Body of pancreas (tissue), 4 donors: ENCODE results near the gene TTC23L.

Source experiments
- CTCF ChIP-seq, 7 experiments: fragments of 450-650 bp in 4 of 7; fragments of 200-600 bp in 3 of 7; sonication (generic) in 3 of 7; IDR thresholded peaks; one replicate each; pipeline ENCODE4 v1.5.1; 2016 to 2019; ENCODE audit warnings: antibody characterized with exemption in 7 of 7
- POLR2A ChIP-seq, 3 donors: fragments of 450-650 bp; IDR thresholded peaks; one replicate each; pipeline ENCODE4 v1.6.1; 2016; ENCODE audit warnings: antibody characterized with exemption in 3 of 3, mild to moderate bottlenecking in 2 of 3

- TF ChIP-seq CTCF (IDR thresholded peaks at IDR 0.05), result no peak
- no peak for TF ChIP-seq POLR2A (IDR thresholded peaks at IDR 0.05)
Observed at GRCh38 chr5:34865091-34865490, 26.1 kb downstream of the TTC23L start.
